HL-60 (cell line): Measurements from ENCODE around the gene TJP1.
"Not testable (repeated sequence)": the region's sequence is repeated elsewhere in the genome, so short reads cannot be mapped to it uniquely, and the experiment has no call there.

ENCODE experiments used
- DNase-seq, 2 experiments: peaks; one replicate each; pipeline ENCODE4 v3.0.0-alpha.2; 2010 to 2020; ENCODE audit warnings: low read depth in 1 of 2, low spot score in 1 of 2
- H3K27ac ChIP-seq: fragments of 250-450 bp; sonication (Bioruptor Pico); replicated peaks from 2 replicates; pipeline ENCODE4 v1.5.1; 2020; ENCODE audit warnings: mild to moderate bottlenecking, moderate library complexity
- H3K27me3 ChIP-seq: fragments of 250-450 bp; sonication (Bioruptor Pico); 2 replicates; pipeline ENCODE4 v1.5.1; 2021; ENCODE audit warnings: mild to moderate bottlenecking, moderate library complexity; ENCODE audit not compliant: insufficient read depth, poor library complexity, severe bottlenecking
- H3K4me3 ChIP-seq: replicated peaks from 2 replicates; pipeline ENCODE4 v1.5.1; 2011; ENCODE audit warnings: mild to moderate bottlenecking, control low read depth, low read length; ENCODE audit not compliant: insufficient read depth
- GABPA ChIP-seq: IDR thresholded peaks from 2 replicates; pipeline ENCODE4 v1.6.1; 2012; ENCODE audit warnings: low read depth
- POLR2AphosphoS5 ChIP-seq: IDR thresholded peaks from 2 replicates; pipeline ENCODE4 v1.6.1; 2012; ENCODE audit warnings: low read depth
- SPI1 ChIP-seq: IDR thresholded peaks from 2 replicates; pipeline ENCODE4 v1.6.1; 2012; ENCODE audit warnings: low read depth, mild to moderate bottlenecking, borderline replicate concordance
- TF ChIP-seq, protein P1 (sequence below): IDR thresholded peaks from one replicate; pipeline ENCODE4 v1.5.1; 2011; ENCODE audit warnings: low read length, control low read depth, inconsistent platforms; ENCODE audit not compliant: insufficient read depth
- TF ChIP-seq, protein P2 (sequence below): IDR thresholded peaks from 2 replicates; pipeline ENCODE4 v1.6.1; 2012; ENCODE audit warnings: low read depth; ENCODE audit not compliant: insufficient replicate concordance

The TJP1 gene

DNA sequence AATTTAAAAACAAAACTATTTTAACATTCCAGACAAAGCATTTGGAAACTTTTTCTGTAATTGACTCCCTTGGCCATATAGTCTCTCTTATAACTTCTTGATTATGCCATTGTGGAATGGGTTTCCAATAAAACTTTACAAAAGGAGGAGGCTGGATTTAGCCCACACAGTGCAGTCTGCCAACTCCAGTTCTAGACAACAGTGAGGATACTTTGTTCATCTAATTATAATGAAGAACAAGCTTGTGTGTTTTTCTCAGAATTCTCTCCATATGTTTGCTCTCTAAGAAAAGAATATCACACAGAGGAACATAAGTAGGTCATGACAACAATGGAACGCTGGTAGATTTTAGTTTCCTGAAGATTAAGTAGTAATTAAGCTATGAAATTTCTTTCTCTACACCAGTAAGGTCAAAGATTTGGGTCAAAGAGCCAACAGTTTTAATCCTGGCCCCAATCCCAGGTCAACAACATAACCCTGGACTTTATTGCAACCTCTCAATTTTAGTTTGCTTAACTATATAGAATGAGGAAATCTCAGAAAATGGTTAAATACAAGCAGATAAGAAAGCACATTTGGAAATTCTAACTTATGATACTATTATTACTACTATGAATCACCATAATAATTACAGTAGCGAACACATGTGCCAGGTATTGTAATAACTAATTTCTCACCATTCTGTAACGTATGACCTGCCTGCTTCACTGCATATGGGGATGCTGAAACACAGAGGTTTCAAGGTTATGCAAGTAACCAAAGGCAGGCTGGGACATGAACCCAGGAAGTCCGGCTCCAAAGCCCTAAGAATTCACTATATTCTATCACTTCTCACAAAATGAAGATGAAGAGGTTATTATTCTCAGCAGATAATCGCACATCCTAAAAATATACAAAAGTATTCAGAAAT is 65.7 kb downstream of the TJP1 start:
- no peak for DNase-seq
- no peak for TF ChIP-seq POLR2AphosphoS5
- no peak for TF ChIP-seq SPI1
- no peak for TF ChIP-seq GABPA
- TF ChIP-seq, protein P1, sequence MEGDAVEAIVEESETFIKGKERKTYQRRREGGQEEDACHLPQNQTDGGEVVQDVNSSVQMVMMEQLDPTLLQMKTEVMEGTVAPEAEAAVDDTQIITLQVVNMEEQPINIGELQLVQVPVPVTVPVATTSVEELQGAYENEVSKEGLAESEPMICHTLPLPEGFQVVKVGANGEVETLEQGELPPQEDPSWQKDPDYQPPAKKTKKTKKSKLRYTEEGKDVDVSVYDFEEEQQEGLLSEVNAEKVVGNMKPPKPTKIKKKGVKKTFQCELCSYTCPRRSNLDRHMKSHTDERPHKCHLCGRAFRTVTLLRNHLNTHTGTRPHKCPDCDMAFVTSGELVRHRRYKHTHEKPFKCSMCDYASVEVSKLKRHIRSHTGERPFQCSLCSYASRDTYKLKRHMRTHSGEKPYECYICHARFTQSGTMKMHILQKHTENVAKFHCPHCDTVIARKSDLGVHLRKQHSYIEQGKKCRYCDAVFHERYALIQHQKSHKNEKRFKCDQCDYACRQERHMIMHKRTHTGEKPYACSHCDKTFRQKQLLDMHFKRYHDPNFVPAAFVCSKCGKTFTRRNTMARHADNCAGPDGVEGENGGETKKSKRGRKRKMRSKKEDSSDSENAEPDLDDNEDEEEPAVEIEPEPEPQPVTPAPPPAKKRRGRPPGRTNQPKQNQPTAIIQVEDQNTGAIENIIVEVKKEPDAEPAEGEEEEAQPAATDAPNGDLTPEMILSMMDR, result no peak
- TF ChIP-seq, protein P2, sequence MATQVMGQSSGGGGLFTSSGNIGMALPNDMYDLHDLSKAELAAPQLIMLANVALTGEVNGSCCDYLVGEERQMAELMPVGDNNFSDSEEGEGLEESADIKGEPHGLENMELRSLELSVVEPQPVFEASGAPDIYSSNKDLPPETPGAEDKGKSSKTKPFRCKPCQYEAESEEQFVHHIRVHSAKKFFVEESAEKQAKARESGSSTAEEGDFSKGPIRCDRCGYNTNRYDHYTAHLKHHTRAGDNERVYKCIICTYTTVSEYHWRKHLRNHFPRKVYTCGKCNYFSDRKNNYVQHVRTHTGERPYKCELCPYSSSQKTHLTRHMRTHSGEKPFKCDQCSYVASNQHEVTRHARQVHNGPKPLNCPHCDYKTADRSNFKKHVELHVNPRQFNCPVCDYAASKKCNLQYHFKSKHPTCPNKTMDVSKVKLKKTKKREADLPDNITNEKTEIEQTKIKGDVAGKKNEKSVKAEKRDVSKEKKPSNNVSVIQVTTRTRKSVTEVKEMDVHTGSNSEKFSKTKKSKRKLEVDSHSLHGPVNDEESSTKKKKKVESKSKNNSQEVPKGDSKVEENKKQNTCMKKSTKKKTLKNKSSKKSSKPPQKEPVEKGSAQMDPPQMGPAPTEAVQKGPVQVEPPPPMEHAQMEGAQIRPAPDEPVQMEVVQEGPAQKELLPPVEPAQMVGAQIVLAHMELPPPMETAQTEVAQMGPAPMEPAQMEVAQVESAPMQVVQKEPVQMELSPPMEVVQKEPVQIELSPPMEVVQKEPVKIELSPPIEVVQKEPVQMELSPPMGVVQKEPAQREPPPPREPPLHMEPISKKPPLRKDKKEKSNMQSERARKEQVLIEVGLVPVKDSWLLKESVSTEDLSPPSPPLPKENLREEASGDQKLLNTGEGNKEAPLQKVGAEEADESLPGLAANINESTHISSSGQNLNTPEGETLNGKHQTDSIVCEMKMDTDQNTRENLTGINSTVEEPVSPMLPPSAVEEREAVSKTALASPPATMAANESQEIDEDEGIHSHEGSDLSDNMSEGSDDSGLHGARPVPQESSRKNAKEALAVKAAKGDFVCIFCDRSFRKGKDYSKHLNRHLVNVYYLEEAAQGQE, result no peak
- no peak overlapping the region for H3K27ac ChIP-seq
- peaks cover 5% of the 10 kb centered on the region for H3K27me3 ChIP-seq
- H3K4me3 ChIP-seq, result no peak overlapping the region

DNA sequence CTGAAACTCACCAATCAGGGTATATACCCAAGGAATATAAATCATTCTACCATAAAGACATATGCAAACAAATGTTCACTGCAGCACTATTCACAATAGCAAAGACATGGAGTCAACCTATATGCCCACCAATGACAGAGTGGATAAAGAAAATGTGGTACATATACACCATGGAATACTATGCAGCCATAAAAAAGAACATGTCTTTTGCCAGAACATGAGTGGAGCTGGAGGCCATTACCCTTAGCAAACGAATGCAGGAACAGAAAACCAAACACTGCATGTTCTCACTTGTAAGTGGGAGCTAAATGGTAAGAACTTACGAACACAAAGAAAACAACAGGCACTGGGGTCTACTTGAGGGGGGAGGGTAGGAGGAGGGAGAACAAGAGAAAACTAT is 68.3 kb downstream of the TJP1 start:
- H3K4me3 ChIP-seq, H3K27ac ChIP-seq, H3K27me3 ChIP-seq, DNase-seq: not testable (repeated sequence)

DNA sequence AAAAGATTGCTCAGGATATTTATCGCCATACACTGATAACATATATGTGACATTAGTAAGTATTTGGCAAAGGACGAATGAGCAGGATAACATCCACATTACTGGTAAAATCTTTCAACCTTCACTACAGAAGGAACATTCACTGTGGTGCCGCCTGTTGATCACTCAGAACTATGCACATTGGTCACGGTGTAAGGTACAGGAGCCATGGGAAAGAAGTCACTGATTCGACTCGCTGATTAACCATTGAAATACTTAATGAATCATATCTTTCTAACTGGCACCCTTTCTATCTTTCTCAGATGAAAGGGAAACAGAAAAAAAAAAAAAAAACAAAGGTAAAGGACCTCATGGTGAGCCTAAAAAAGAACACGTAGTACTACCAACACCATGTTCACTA is 68.8 kb downstream of the TJP1 start:
- Histone ChIP-seq H3K4me3 (no peak overlapping the region), H3K27ac (no peak overlapping the region), H3K27me3 (peaks cover 1% of the 10 kb centered on the region)
- TF ChIP-seq, protein P2, result no peak
- TF ChIP-seq POLR2AphosphoS5 (no peak), SPI1 (no peak), GABPA (no peak)
- TF ChIP-seq, protein P1, result no peak
- DNase-seq, result no peak

DNA sequence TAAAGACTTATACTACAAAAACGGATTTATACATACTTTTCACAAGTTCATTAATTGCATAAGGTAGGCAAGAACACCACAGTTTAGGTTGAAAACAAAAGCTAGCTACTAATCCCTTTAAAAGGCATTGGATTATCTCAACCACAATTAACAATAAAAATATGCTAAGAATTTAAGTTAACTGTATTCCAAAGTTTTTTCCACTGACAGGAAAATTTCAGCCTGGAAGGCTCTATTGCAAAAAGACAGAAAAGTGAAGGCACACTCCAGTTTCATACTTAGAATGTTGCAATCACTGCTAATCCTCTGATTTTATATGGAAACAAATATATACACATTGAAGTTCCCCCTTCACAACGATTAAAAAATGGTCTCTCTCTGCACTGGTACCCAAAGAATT is 71.5 kb downstream of the TJP1 start:
- no peak for DNase-seq
- Histone ChIP-seq H3K27ac (no peak overlapping the region), H3K4me3 (no peak overlapping the region), H3K27me3 (no peaks in the 10 kb centered on the region)
- TF ChIP-seq GABPA (no peak), SPI1 (no peak)
